H1 (cell line): ENCODE data around the gene FRMD4A. TPM values are rescaled to one million over a fixed set of nuclear protein-coding genes. Genes with fewer than 3 reads are reported as not detected.

Experiments used
- BACH1 ChIP-seq: IDR thresholded peaks from 2 replicates; pipeline ENCODE4 v1.6.1; 2012; ENCODE audit warnings: low read length, improper control_type of control experiment
- BRCA1 ChIP-seq: IDR thresholded peaks from 2 replicates; pipeline ENCODE4 v1.6.1; 2012; ENCODE audit warnings: low read depth, low read length, improper control_type of control experiment
- JUN ChIP-seq: IDR thresholded peaks from 2 replicates; pipeline ENCODE4 v1.6.1; 2011; ENCODE audit warnings: low read depth, mild to moderate bottlenecking, improper control_type of control experiment, low read length
- JUND ChIP-seq: IDR thresholded peaks from 2 replicates; pipeline ENCODE4 v1.6.1; 2011; ENCODE audit warnings: mild to moderate bottlenecking, improper control_type of control experiment, low read length
- NRF1 ChIP-seq: IDR thresholded peaks from 2 replicates; pipeline ENCODE4 v1.6.1; 2011; ENCODE audit warnings: mild to moderate bottlenecking, low read depth, low read length, improper control_type of control experiment
- polyA plus RNA-seq, 7 experiments: library from polyadenylated mRNA; depleted of rRNA in 3 of 7; stranded (reverse) in 5 of 7; unstranded in 2 of 7; fragments of >200 nt in 5 of 7; fragments of 200-250 nt in 2 of 7; gene quantifications; 1 replicate in 5 of 7; 2 replicates in 1 of 7; 4 replicates in 1 of 7; pipeline versions ENCODE4 v1.2.1 to v1.2.3, GENCODE V29; 2011 to 2013; ENCODE audit warnings: missing spikeins in 2 of 7, mixed read lengths in 2 of 7
- total RNA-seq: library from RNA; stranded (reverse); fragmentation: NEBNext Ultra II Directional; extraction: Animal tissue kit (Norgen Biotek cat#: 25700); gene quantifications from 2 replicates; pipeline ENCODE4 v1.2.1, GENCODE V29; 2021

FRMD4A gene
- total and polyA plus RNA-seq, 2 of the 8 experiments (the other 6 are each of a cell fraction or from before 2014, with no cell fraction given) = 38.6 to 39.6 TPM

GRCh38 chr10:14071956-14072355 lies 258.8 kb downstream of the FRMD4A start (continued):
- TF ChIP-seq BRCA1 (no peak), NRF1 (no peak), JUN (no peak), BACH1 (no peak), JUND (no peak)
